ENCODE data around the gene SLC22A31. TPM values are rescaled to one million over a fixed set of nuclear protein-coding genes. Genes with fewer than 3 reads are reported as not detected.
"Not testable (repeated sequence)": the region's sequence is repeated elsewhere in the genome, so short reads cannot be mapped to it uniquely, and the experiment has no call there.

Gene SLC22A31
- total RNA-seq, 2 experiments from 2014 or later, result 0.25 to 0.34 TPM

DNA sequence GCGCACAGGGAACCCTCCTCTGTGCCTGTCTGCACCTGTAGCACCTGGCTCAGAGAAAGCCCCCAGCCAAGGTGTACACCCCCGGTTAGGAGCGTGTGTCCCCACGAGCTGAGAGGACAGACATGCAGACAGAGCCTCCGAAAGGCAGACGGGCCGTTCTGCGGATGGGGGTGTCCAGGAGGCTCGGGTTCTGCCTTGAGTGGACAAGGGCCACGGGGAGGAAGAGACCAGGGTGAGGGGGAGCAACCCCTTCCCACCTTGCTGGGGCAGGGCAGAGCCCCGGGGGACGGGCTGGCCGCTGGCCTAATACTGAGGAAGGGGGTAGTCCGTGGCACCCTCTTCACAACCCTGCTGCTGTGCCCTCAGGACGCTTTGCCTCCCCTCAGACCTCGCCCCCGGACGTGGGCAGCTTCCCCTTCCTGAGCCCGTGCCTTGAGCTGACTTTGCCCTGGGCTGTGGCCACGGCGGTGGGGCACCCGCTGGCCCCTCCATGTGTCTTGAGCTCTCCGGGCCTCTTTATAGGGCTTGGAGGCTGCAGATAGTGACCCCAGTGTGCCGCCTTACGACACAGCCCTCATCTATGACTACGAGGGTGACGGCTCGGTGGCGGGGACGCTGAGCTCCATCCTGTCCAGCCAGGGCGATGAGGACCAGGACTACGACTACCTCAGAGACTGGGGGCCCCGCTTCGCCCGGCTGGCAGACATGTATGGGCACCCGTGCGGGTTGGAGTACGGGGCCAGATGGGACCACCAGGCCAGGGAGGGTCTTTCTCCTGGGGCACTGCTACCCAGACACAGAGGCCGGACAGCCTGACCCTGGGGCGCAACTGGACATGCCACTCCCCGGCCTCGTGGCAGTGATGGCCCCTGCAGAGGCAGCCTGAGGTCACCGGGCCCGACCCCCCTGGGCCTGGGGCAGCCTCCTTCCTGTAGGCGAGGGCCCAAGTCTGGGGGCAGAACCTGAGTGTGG is 5.7 kb downstream of the SLC22A31 start:
- ATAC-seq (ENCODE audit: low read depth) (no peak), DNase-seq (no peak)
- Mint-ChIP-seq H3K27me3 (no peaks in the 10 kb centered on the region), H3K4me1 (no peaks in the 10 kb centered on the region), H3K4me3 (no peak overlapping the region), H3K27ac (no peak overlapping the region), H3K9me3 (no peaks in the 10 kb centered on the region), H3K36me3 (no peaks in the 10 kb centered on the region)
- POLR2A ChIA-PET, result no interaction called here

DNA sequence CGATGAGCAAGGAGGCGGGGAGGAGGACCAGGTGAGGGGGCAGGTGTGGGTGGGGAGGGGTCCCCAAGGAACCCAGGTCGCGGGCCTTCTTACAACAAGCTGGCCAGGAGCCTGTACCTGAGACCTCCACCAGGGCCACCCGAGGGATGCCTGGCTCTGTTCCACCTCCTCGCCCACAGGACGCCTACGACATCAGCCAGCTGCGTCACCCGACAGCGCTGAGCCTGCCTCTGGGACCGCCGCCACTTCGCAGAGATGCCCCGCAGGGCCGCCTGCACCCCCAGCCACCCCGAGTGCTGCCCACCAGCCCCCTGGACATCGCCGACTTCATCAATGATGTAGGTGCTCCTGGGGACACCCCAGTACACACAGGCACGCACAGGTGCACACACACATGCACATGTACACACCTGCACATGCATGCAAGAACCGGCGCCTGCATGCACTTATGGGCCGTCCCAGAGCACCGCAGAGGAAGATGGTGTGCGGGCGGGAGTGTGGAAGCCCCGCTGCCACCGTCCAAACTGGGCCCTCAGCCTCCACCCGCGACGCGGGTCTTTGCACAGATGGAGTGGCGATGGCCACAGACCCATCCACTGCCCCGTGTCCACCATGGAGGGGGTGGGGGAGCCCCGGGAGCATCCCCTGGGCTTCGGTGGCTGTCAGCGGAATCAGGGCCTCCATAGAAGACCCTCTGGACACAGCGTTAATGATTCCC is 6.6 kb downstream of the SLC22A31 start:
- H3K27me3 Mint-ChIP-seq, result no peaks in the 10 kb centered on the region
- no peaks in the 10 kb centered on the region for H3K4me1 Mint-ChIP-seq
- H3K4me3 Mint-ChIP-seq, result no peak overlapping the region
- ATAC-seq (ENCODE audit: low read depth), result no peak
- H3K36me3 Mint-ChIP-seq, result no peaks in the 10 kb centered on the region
- peak; percentile 37 for DNase-seq
- no peak overlapping the region for H3K27ac Mint-ChIP-seq
- POLR2A ChIA-PET, result interaction anchor here (1.1 kb wide), 1 partner anchor 11 kb away, joined by 3 read pairs; no protein-coding TSS in a partner anchor
- H3K9me3 Mint-ChIP-seq, result no peaks in the 10 kb centered on the region

DNA sequence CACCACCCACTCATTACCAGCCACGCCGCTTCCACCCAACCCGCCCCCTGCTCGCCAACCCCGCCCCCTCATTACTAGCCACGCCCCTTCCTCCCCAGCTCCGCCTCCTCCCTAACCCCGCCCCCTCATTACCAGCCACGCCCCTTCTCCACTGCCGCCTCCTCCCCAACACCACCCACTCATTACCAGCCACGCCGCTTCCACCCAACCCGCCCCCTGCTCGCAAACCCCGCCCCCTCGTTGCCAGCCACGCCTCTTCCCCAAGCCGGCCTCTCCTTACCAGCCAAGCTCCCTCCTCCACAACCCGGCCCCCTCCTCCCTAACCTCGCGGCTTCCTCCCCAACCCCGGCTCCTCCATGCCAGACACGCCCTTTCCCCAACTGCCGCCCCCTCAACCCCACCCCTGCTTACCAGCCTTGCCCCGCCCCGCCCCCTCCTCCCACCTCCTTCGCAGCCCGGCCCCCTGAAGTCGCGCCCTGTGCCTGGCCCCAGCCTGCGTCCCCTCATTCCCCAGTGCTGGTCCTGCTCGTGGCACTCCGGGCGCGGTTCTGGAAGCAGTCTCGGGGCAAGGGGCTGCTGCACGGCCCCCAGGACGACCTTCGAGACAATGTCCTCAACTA is 7.3 kb downstream of the SLC22A31 start:
- H3K4me1 Mint-ChIP-seq, result no peaks in the 10 kb centered on the region
- no peak overlapping the region for H3K27ac Mint-ChIP-seq
- H3K9me3 Mint-ChIP-seq, result no peaks in the 10 kb centered on the region
- no peaks in the 10 kb centered on the region for H3K36me3 Mint-ChIP-seq
- H3K4me3 Mint-ChIP-seq, result no peak overlapping the region
- DNase-seq, result peak; percentile 39
- ATAC-seq (ENCODE audit: low read depth), result peak; percentile 16
- POLR2A ChIA-PET, result interaction anchor here (0.7 to 1.1 kb wide), 3 partner anchors 12 to 1237 kb away, joined by 3 read pairs; no protein-coding TSS in a partner anchor
- H3K27me3 Mint-ChIP-seq, result no peaks in the 10 kb centered on the region

DNA sequence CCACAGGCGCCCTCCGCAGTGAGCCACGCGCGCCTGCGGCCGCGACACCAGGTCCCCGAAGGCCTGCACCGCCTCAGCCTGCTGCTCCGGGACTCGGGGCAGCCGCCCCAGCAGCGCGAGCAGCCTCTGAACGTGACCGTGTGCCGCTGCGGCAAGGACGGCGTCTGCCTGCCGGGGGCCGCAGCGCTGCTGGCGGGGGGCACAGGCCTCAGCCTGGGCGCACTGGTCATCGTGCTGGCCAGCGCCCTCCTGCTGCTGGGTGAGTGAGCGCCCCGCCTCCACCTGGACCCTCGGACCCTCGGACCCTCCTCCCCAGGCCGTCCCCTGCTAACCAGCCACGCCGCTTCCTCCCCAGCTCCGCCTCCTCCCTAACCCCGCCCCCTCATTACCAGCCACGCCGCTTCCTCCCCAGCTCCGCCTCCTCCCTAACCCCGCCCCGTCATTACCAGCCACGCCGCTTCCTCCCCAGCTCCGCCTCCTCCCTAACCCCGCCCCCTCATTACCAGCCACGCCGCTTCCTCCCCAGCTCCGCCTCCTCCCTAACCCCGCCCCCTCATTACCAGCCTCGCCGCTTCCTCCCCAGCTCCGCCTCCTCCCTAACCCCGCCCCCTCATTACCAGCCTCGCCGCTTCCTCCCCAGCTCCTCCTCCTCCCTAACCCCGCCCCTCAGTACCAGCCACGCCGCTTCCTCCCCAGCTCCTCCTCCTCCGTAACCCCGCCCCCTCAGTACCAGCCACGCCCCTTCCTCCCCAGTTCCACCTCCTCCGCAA is 8.0 kb downstream of the SLC22A31 start:
- POLR2A ChIA-PET, result interaction anchor here (0.7 to 1.1 kb wide), 3 partner anchors 13 to 1236 kb away, joined by 3 read pairs; no protein-coding TSS in a partner anchor
- peak; percentile 67 for DNase-seq
- H3K36me3 Mint-ChIP-seq, H3K4me3 Mint-ChIP-seq, H3K4me1 Mint-ChIP-seq, H3K27ac Mint-ChIP-seq, H3K27me3 Mint-ChIP-seq, H3K9me3 Mint-ChIP-seq: not testable (repeated sequence)
- peak; percentile 40 for ATAC-seq (ENCODE audit: low read depth)

DNA sequence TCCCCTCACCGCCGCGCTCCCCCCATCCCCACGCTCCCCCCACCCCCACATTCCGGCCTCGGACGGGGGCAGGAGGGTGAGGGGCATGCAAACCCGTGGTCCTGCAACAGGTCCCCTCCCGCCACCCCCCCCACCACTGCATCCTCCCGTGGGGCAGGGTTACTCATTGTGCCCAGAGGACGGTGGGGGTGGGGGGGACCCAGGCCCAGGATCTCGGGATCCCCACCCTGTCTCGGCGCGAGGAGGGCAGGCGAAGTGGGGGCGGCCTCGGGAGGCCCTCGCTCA is 8.5 kb downstream of the SLC22A31 start:
- no peaks in the 10 kb centered on the region for H3K4me1 Mint-ChIP-seq
- POLR2A ChIA-PET, result no interaction called here
- H3K9me3 Mint-ChIP-seq, result no peaks in the 10 kb centered on the region
- DNase-seq (no peak), ATAC-seq (ENCODE audit: low read depth) (no peak)
- no peaks in the 10 kb centered on the region for H3K36me3 Mint-ChIP-seq
- no peaks in the 10 kb centered on the region for H3K27me3 Mint-ChIP-seq
- no peak overlapping the region for H3K4me3 Mint-ChIP-seq
- H3K27ac Mint-ChIP-seq, result no peak overlapping the region

DNA sequence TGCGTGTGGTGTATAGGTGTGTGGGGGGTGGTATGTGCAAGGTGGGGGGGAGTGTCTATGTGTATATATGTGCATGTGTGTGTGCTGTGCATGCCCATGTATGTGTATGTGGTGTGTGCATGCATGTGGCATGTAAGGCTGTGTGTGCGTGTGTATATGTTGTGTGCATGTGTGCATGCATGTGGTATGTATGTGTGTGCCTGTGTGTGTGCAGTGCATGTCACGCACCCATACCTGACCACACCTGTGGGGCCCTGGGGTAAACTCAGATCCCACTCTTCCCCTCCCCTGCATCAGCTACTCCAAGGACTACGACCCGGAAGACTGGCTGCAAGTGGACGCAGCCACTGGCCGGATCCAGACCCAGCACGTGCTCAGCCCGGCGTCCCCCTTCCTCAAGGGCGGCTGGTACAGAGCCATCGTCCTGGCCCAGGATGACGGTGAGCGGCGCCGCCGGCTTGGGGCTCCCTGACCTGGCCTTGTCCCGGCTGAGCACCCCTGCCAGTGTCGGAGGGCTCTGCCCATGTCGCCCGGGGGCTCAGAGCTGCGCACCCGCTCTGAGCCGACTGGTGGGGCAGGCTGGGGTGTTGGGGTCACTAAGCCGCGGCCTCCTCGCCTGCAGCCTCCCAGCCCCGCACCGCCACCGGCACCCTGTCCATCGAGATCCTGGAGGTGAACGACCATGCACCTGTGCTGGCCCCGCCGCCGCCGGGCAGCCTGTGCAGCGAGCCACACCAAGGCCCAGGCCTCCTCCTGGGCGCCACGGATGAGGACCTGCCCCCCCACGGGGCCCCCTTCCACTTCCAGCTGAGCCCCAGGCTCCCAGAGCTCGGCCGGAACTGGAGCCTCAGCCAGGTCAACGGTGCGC is 9.1 kb downstream of the SLC22A31 start:
- ATAC-seq (ENCODE audit: low read depth) (no peak), DNase-seq (peak; percentile 41)
- Mint-ChIP-seq H3K4me1 (no peaks in the 10 kb centered on the region), H3K36me3 (no peaks in the 10 kb centered on the region), H3K9me3 (no peaks in the 10 kb centered on the region), H3K27ac (no peak overlapping the region), H3K4me3 (no peak overlapping the region), H3K27me3 (no peaks in the 10 kb centered on the region)
- POLR2A ChIA-PET, result no interaction called here

DNA sequence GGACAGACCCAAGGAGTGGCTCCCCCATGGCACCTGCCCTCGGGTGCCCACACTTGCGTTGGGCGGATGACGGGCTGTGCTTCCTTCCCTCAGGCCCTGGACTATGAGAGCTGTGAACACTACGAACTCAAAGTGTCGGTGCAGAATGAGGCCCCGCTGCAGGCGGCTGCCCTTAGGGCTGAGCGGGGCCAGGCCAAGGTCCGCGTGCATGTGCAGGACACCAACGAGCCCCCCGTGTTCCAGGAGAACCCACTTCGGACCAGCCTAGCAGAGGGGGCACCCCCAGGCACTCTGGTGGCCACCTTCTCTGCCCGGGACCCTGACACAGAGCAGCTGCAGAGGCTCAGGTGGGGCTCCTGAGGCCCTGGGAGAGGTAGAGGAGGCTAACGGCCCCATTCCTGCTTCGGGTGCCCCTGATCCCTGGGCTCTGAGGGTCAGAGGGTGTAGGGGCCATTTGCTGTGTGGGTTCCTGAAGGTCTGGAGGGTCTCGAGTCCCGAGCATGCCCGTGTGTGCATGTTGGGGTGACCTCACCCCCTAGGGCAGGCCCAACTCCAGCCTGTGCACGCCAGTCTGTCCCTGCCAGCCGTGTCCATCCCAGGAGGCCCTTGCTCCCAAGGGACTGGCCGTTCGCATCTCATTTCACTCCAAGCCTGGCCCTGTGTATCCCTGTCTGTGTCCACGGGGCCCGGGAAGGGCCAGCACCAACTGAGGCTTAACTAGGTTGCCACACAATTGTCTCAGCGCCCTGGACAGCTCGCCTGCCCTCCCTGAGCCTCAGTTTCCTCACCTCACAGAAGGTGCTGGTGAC is 10.0 kb downstream of the SLC22A31 start:
- Mint-ChIP-seq H3K36me3 (no peaks in the 10 kb centered on the region), H3K4me1 (no peaks in the 10 kb centered on the region), H3K27ac (no peak overlapping the region), H3K27me3 (no peaks in the 10 kb centered on the region), H3K4me3 (no peak overlapping the region), H3K9me3 (no peaks in the 10 kb centered on the region)
- ATAC-seq (ENCODE audit: low read depth) (no peak), DNase-seq (peak; percentile 37)
- POLR2A ChIA-PET, result no interaction called here

DNA sequence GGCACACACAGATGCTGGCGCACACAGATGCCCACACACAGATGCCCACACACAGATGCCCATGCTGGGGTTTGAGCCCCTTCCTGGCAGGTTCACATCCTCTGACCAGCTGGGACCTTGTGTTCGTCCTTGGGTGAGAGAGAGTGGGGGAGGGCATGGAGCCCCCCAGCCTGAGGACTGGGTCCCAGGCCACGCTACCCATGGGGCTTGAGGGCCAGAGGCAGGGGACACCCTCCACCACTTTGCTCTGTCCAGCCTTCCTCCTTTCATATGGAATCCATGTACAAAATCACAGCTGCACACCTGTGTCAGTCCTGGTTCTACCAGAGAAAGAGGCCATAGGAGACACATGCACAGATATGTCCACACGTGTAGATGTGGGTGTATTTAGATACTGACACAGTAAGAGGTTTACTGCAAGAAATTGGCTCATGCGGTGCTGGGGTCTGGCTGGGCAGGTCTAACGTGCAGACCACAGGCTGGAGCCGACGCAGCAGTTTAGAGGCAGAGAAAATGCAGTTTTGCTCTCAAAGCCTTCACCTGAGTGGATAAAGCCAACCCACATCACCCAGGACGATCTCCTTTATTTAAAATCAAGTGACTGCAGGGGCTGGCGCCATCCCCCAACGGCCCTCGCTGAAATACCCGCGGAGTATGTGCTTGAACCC is 10.8 kb downstream of the SLC22A31 start:
- H3K36me3 Mint-ChIP-seq, result no peaks in the 10 kb centered on the region
- H3K4me3 Mint-ChIP-seq, result no peak overlapping the region
- no peaks in the 10 kb centered on the region for H3K9me3 Mint-ChIP-seq
- peak; percentile 27 for DNase-seq
- no peaks in the 10 kb centered on the region for H3K4me1 Mint-ChIP-seq
- POLR2A ChIA-PET, result no interaction called here
- H3K27ac Mint-ChIP-seq, result no peak overlapping the region
- no peak for ATAC-seq (ENCODE audit: low read depth)
- peaks cover 2% of the 10 kb centered on the region for H3K27me3 Mint-ChIP-seq

DNA sequence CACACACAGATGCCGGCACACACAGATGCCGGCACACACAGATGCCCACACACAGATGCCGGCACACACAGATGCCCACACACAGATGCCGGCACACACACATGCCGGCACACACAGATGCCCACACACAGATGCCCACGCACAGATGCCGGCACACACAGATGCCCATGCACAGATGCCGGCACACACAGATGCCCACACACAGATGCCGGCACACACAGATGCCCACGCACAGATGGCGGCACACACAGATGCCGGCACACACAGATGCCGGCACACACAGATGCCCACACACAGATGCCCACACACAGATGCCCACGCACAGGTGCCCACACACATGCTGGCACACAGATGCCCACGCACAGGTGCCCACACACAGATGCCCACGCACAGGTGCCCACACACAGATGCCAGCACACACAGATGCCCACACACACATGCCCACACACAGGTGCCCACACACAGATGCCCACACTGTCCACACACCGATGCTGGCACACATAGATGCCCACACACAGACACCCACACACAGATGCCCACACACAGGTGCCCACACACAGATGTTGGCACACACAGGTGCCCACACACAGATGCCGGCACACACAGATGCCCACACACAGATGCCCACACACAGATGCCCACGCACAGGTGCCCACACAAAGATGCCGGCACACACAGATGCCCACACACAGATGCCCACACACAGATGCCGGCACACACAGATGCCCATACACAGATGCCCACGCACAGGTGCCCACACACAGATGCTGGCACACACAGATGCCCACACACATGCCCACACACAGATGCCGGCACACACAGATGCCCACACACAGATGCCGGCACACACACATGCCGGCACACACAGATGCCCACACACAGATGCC is 11.6 kb downstream of the SLC22A31 start:
- H3K27me3 Mint-ChIP-seq; H3K4me3 Mint-ChIP-seq; H3K27ac Mint-ChIP-seq; DNase-seq; POLR2A ChIA-PET; H3K36me3 Mint-ChIP-seq; H3K4me1 Mint-ChIP-seq; H3K9me3 Mint-ChIP-seq; ATAC-seq (ENCODE audit: low read depth): not testable (repeated sequence)

DNA sequence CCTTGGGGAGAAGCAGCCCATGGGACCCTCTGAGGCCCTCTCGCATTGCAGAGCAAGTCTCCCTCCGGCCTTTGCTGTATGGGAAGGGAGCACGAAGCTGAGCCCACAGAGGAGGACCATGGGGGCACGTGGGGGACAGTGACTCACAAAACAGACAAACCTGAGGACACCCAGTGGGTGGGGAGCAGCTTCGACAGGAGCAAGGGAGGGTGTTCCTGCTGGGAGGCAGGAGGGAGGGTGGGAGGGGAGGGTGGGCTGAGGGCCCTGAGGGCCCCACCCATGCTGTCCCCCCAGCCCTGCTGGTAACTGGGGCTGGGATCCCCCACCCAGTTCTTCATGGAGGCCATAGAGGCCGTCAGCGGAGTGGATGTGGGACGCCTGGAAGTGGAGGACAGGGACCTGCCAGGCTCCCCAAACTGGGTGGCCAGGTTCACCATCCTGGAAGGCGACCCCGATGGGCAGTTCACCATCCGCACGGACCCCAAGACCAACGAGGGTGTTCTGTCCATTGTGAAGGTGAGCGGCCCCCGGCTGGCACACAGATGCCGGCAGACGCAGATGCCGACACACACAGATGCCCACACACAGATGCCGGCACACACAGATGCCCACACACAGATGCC is 12.5 kb downstream of the SLC22A31 start:
- no peaks in the 10 kb centered on the region for H3K9me3 Mint-ChIP-seq
- H3K4me3 Mint-ChIP-seq, result no peak overlapping the region
- H3K27me3 Mint-ChIP-seq, result peaks cover 3% of the 10 kb centered on the region
- no peaks in the 10 kb centered on the region for H3K4me1 Mint-ChIP-seq
- ATAC-seq (ENCODE audit: low read depth) (peak; percentile 19), DNase-seq (peak; percentile 42)
- no peaks in the 10 kb centered on the region for H3K36me3 Mint-ChIP-seq
- H3K27ac Mint-ChIP-seq, result peak overlapping the region; percentile 42
- POLR2A ChIA-PET, result no interaction called here
